Gastrocnemius medialis (tissue), 4 donors: ENCODE measurements around the gene CADPS. TPM values are rescaled to one million over a fixed set of nuclear protein-coding genes. Genes with fewer than 3 reads are reported as not detected.

Source experiments
- ATAC-seq, 2 donors: fragments of 150-250 bp; one replicate each; pipeline ENCODE4 v1.9.1; 2016
- DNase-seq, 2 donors: peaks; one replicate each; pipeline ENCODE4 v3.0.0-alpha.2; 2019
- H3K27ac ChIP-seq, 4 donors: fragments of 200-600 bp; sonication (generic); 1 replicate in 1 of 4; 2 replicates in 3 of 4; pipeline ENCODE4 v1.5.1; 2016 to 2018; ENCODE audit warnings: mild to moderate bottlenecking in 2 of 4, moderate library complexity in 1 of 4
- H3K27me3 ChIP-seq, 3 donors: fragments of 200-600 bp; sonication (generic) in 2 of 3; 1 replicate in 1 of 3; 2 replicates in 2 of 3; pipeline versions ENCODE4 v1.5.1 to v1.6.0; 2016 to 2019; ENCODE audit warnings: mild to moderate bottlenecking in 1 of 3, moderate library complexity in 1 of 3
- H3K36me3 ChIP-seq, 2 donors: fragments of 200-600 bp; sonication (generic) in 1 of 2; one replicate each; pipeline ENCODE4 v1.5.1; 2017 to 2018
- H3K4me1 ChIP-seq, 2 donors: fragments of 200-600 bp; sonication (generic) in 1 of 2; one replicate each; pipeline ENCODE4 v1.5.1; 2016 to 2017; ENCODE audit warnings: mild to moderate bottlenecking in 2 of 2
- H3K4me3 ChIP-seq, 4 donors: fragments of 200-600 bp; sonication (generic) in 3 of 4; 1 replicate in 1 of 4; 2 replicates in 3 of 4; pipeline ENCODE4 v1.5.1; 2016 to 2019; ENCODE audit warnings: mild to moderate bottlenecking in 2 of 4
- H3K9me3 ChIP-seq, 3 donors: fragments of 200-600 bp; sonication (generic) in 2 of 3; 1 replicate in 1 of 3; 2 replicates in 2 of 3; pipeline ENCODE4 v1.5.1; 2016 to 2019
- POLR2A ChIP-seq, 2 donors: fragments of 450-650 bp; IDR thresholded peaks; one replicate each; pipeline ENCODE4 v1.6.1; 2017; ENCODE audit warnings: antibody characterized with exemption in 2 of 2, mild to moderate bottlenecking in 2 of 2, moderate library complexity in 2 of 2
- in situ Hi-C, 4 donors: fragments of 200-750 bp; cut with MboI; loops; one replicate each; pipeline versions ENCODE4 v1.15.0 to v1.8.0; 2017; ENCODE audit warnings: low sequenced_read_pairs in 4 of 4
- intact Hi-C: fragments of 100-400 bp; cut with DNase I; formaldehyde crosslinking; loops from one replicate; pipeline ENCODE4 v1.15.1; 2023; ENCODE audit warnings: low total_unique reads
- total RNA-seq, 4 donors: library from RNA; depleted of rRNA; stranded (reverse); fragments of >200 nt; gene quantifications; one replicate each; pipeline versions ENCODE4 v1.1.0 to v1.2.3, GENCODE V29; 2016
- TF ChIP-seq, protein P1 (sequence below), 5 experiments: fragments of 450-650 bp in 3 of 5; fragments of 200-600 bp in 2 of 5; sonication (generic) in 2 of 5; IDR thresholded peaks in 4 of 5; conservative IDR thresholded peaks in 1 of 5; 1 replicate in 4 of 5; 2 replicates in 1 of 5; pipeline ENCODE4 v1.5.1; 2016 to 2019; ENCODE audit warnings: antibody characterized with exemption in 5 of 5, mild to moderate bottlenecking in 3 of 5, moderate library complexity in 3 of 5

The CADPS gene
- total RNA-seq, 4 donors from 2014 or later = 2.1 TPM; not detected in 3

DNA sequence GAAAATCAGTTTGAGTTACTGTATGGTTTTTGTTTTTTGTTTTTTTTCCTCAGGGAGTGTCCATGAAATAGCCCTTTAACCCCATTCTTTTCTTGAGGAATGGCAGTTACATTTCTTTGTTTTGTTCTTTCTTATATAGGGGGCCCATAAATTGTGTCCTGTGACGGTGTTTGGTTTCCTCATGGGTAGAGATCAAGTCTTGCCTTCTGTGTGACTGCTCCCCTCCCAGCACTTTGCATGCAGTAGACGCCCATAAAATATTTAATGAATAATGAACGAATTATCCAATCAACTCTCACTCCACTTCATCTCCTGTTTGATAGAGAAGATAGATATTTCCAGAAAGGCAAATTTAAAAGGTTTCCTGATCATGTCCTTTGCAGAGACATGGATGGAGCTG lies 78.1 kb downstream of the CADPS start:
- in situ Hi-C loops (no loop called here), intact Hi-C loops (no loop called here)
- TF ChIP-seq, protein P1, sequence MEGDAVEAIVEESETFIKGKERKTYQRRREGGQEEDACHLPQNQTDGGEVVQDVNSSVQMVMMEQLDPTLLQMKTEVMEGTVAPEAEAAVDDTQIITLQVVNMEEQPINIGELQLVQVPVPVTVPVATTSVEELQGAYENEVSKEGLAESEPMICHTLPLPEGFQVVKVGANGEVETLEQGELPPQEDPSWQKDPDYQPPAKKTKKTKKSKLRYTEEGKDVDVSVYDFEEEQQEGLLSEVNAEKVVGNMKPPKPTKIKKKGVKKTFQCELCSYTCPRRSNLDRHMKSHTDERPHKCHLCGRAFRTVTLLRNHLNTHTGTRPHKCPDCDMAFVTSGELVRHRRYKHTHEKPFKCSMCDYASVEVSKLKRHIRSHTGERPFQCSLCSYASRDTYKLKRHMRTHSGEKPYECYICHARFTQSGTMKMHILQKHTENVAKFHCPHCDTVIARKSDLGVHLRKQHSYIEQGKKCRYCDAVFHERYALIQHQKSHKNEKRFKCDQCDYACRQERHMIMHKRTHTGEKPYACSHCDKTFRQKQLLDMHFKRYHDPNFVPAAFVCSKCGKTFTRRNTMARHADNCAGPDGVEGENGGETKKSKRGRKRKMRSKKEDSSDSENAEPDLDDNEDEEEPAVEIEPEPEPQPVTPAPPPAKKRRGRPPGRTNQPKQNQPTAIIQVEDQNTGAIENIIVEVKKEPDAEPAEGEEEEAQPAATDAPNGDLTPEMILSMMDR (IDR thresholded peaks at IDR 0.05 in 4 of 5, conservative IDR thresholded peaks at IDR 0.05 in 1 of 5) = no peak
- TF ChIP-seq POLR2A (IDR thresholded peaks at IDR 0.05) = no peak
- H3K9me3 ChIP-seq = no peaks in the 10 kb centered on the region
- no peak overlapping the region for H3K4me3 ChIP-seq
- H3K36me3 ChIP-seq = no peaks in the 10 kb centered on the region
- no peak overlapping the region for H3K27ac ChIP-seq
- no peaks in the 10 kb centered on the region for H3K4me1 ChIP-seq
- no peak for ATAC-seq
- H3K27me3 ChIP-seq = no peaks in the 10 kb centered on the region
- no peak for DNase-seq

DNA sequence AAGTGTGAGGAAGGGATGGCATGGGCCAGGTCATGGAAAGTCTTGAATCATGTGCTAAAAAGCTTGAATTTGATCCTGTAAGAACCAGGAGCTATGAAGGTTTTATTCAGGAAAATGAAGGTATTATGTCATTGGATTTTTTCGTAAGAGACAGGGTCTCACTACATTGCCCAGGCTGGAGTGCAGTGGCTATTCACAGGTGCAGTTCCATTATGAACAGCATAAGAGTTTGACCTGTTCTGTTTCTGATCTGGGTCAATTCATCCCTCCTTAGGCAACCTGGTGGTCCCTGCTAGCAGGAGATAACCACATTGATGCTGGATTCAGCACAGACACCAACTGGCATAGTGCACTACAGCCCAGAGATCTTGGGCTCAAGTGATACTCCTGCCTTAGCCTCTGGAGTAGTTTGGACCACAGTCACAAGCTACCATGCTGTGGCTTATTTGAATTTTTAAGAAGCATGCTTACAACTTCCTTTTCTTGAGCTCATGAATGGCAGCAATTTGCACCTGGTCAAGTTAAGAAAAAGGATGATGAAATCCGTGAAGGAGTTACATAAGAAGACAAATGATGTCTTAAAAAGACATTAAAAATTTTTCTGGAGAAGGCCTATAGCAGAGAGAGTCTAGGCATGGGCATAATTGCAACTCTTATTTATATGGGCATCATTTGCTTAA lies 79.1 kb downstream of the CADPS start:
- Histone ChIP-seq H3K27ac (no peak overlapping the region), H3K4me3 (no peak overlapping the region), H3K9me3 (no peaks in the 10 kb centered on the region), H3K27me3 (no peaks in the 10 kb centered on the region), H3K36me3 (no peaks in the 10 kb centered on the region), H3K4me1 (no peaks in the 10 kb centered on the region)
- TF ChIP-seq, protein P1 (IDR thresholded peaks at IDR 0.05 in 4 of 5, conservative IDR thresholded peaks at IDR 0.05 in 1 of 5) = no peak
- TF ChIP-seq POLR2A (IDR thresholded peaks at IDR 0.05) = no peak
- no peak for DNase-seq
- in situ Hi-C loops (no loop called here), intact Hi-C loops (no loop called here)
- no peak for ATAC-seq

DNA sequence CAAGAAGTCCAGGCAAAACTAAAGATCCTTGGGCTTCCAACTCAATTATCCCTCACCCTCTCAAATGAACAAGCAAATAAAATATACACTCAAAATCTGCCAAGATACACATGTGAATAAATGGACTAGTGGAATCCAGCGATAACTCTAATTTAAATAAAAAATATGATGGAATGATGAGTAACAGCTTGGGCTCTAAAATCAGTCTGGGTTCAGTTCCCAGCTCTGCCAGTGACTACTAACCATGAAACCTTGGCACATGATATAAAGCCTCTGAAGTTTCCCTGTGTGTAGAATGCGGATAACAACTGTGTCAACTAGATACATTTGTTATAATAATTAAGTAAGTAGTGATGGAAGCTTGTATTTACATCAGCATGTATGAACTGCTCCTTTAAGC lies 81.3 kb downstream of the CADPS start:
- H3K4me3 ChIP-seq = no peak overlapping the region
- in situ Hi-C loops (no loop called here), intact Hi-C loops (no loop called here)
- no peaks in the 10 kb centered on the region for H3K36me3 ChIP-seq
- H3K9me3 ChIP-seq = no peaks in the 10 kb centered on the region
- TF ChIP-seq, protein P1 (IDR thresholded peaks at IDR 0.05 in 4 of 5, conservative IDR thresholded peaks at IDR 0.05 in 1 of 5) = no peak
- no peak for TF ChIP-seq POLR2A (IDR thresholded peaks at IDR 0.05)
- ATAC-seq (no peak), DNase-seq (no peak)
- no peaks in the 10 kb centered on the region for H3K4me1 ChIP-seq
- H3K27me3 ChIP-seq = no peaks in the 10 kb centered on the region
- H3K27ac ChIP-seq = no peak overlapping the region

DNA sequence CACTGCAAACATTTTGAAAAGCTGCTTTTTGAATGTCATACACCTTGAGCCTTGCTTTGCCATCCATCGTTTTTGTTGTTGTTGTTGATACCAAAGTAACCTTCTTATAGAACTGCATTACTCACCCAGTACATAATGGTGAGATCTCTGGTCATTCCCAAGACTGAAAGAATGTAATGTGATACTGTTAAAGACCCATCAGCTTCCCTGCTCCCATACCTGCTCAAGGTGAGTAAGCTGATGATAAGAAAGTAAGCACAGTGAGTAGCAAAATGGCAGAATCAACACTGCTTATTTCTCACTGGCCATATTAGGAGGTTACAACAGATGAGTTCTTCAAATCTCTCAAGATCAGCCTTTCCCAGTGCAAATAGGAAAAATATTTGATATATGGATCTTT lies 89.8 kb downstream of the CADPS start:
- no peak for DNase-seq

More for the DNA sequence above, 89.8 kb downstream of the CADPS start:
- Histone ChIP-seq H3K27me3 (no peaks in the 10 kb centered on the region), H3K9me3 (no peaks in the 10 kb centered on the region), H3K27ac (no peak overlapping the region), H3K36me3 (no peaks in the 10 kb centered on the region), H3K4me1 (no peaks in the 10 kb centered on the region), H3K4me3 (no peak overlapping the region)
- TF ChIP-seq, protein P1 (IDR thresholded peaks at IDR 0.05 in 4 of 5, conservative IDR thresholded peaks at IDR 0.05 in 1 of 5) = no peak
- no peak for TF ChIP-seq POLR2A (IDR thresholded peaks at IDR 0.05)
- intact Hi-C loops = no loop called here
- no peak for ATAC-seq
- in situ Hi-C loops = no loop called here
